BLaER1 treated with 17β-estradiol and CSF1 and Interleukin-3, amounts not matched to agents 10 nM and 100 nM (cell line): ENCODE results near the gene TDRD6.
A peak's percentile ranks its signal among the peaks of the same experiment; 100 is the strongest.

Source experiments
- H3K27ac ChIP-seq, 11 experiments: shearing (Covaris generic); formaldehyde crosslinking; 2 replicates each; pipeline ENCODE4 v1.8.1; 2022
- H3K27me3 ChIP-seq, 11 experiments: shearing (Covaris generic); formaldehyde crosslinking; 2 replicates each; pipeline ENCODE4 v1.8.1; 2022
- H3K36me3 ChIP-seq, 11 experiments: shearing (Covaris generic); formaldehyde crosslinking; 2 replicates each; pipeline ENCODE4 v1.8.1; 2022
- H3K4me1 ChIP-seq, 10 experiments: shearing (Covaris generic); formaldehyde crosslinking; 2 replicates each; pipeline ENCODE4 v1.8.1; 2022
- H3K4me2 ChIP-seq, 11 experiments: shearing (Covaris generic); formaldehyde crosslinking; 2 replicates each; pipeline ENCODE4 v1.8.1; 2022
- H3K4me3 ChIP-seq, 10 experiments: shearing (Covaris generic); formaldehyde crosslinking; 2 replicates each; pipeline ENCODE4 v1.8.1; 2022
- H3K9ac ChIP-seq, 11 experiments: shearing (Covaris generic); formaldehyde crosslinking; 2 replicates each; pipeline ENCODE4 v1.8.1; 2022
- H3K9me3 ChIP-seq, 11 experiments: shearing (Covaris generic); formaldehyde crosslinking; replicated peaks in 1 of 11; 2 replicates each; pipeline ENCODE4 v1.8.1; 2022
- H4K20me1 ChIP-seq, 11 experiments: shearing (Covaris generic); formaldehyde crosslinking; 2 replicates each; pipeline ENCODE4 v1.8.1; 2022
- Cebpa-rat ChIP-seq, 11 experiments: shearing (Covaris generic); IDR thresholded peaks; 2 replicates each; pipeline ENCODE4 v1.8.1; 2022

The TDRD6 gene

GRCh38 chr6:46652232-46652602, 35.5 kb upstream of the TDRD6 start:
- Histone ChIP-seq H3K9me3 (peaks cover 0 to 9% (median 8%) of the 10 kb centered on the region in 11 experiments; a peak in 12 of 22 replicates), H3K27me3 (peaks cover 11 to 26% (median 20%) of the 10 kb centered on the region in 11 experiments; a peak in 20 of 22 replicates), H3K9ac (peak overlapping the region in 6 of 11 experiments; percentile 22 to 73 (median 62); a peak in 11 of 22 replicates), H3K27ac (no peak overlapping the region), H3K4me2 (peak overlapping the region; percentile 67 to 88 (median 82)), H3K4me1 (peaks cover 0 to 9% (median 5%) of the 10 kb centered on the region in 10 experiments; a peak in 7 of 20 replicates), H3K4me3 (peak overlapping the region; percentile 61 to 78 (median 66)), H3K36me3 (no peaks in the 10 kb centered on the region), H4K20me1 (no peaks in the 10 kb centered on the region)
- no peak for TF ChIP-seq Cebpa-rat (IDR thresholded peaks at IDR 0.05)

- H3K27ac ChIP-seq, result no peak within 1 kb of the TSS
- H3K4me2 ChIP-seq, result peak within 1 kb of the TSS; percentile 67 to 88 (median 82)
- H3K4me3 ChIP-seq, result peak within 1 kb of the TSS; percentile 61 to 78 (median 66)
- H4K20me1 ChIP-seq, result no peaks in the 10 kb centered on the region
- peaks cover 11 to 26% (median 20%) of the 10 kb centered on the region in 11 experiments; a peak in 20 of 22 replicates for H3K27me3 ChIP-seq
- peak within 1 kb of the TSS; percentile 20 to 73 (median 57); a peak in 21 of 22 replicates for H3K9ac ChIP-seq
- peaks cover 0 to 9% (median 5%) of the 10 kb centered on the region in 10 experiments; a peak in 7 of 20 replicates for H3K4me1 ChIP-seq
- peaks cover 0 to 9% (median 8%) of the 10 kb centered on the region in 11 experiments; a peak in 12 of 22 replicates for H3K9me3 ChIP-seq
- no peak for TF ChIP-seq Cebpa-rat (IDR thresholded peaks at IDR 0.05)
- H3K36me3 ChIP-seq, result no peaks in the 10 kb centered on the region
Observed at GRCh38 chr6:46652603-46653438, 34.9 kb upstream of the TDRD6 start, which contains the start of the genes CYP39A1 and SLC25A27. Gene CYP39A1 (minus strand): TSS chr6:46652818. CDS start chr6:46652582, 236 bp downstream. Gene SLC25A27 (plus strand): TSS chr6:46652975. CDS start chr6:46653193, 218 bp downstream.

- H3K4me1 ChIP-seq, result peaks cover 0 to 9% (median 5%) of the 10 kb centered on the region in 10 experiments; a peak in 7 of 20 replicates
- no peak overlapping the region for H3K27ac ChIP-seq
- no peak for TF ChIP-seq Cebpa-rat (IDR thresholded peaks at IDR 0.05)
- H3K27me3 ChIP-seq, result peaks cover 11 to 26% (median 20%) of the 10 kb centered on the region in 11 experiments; a peak in 20 of 22 replicates
- peaks cover 0 to 9% (median 8%) of the 10 kb centered on the region in 11 experiments; a peak in 12 of 22 replicates for H3K9me3 ChIP-seq
- no peaks in the 10 kb centered on the region for H3K36me3 ChIP-seq
- H3K9ac ChIP-seq, result peak overlapping the region in 10 of 11 experiments; percentile 20 to 73 (median 59); a peak in 17 of 22 replicates
- H4K20me1 ChIP-seq, result no peaks in the 10 kb centered on the region
- peak overlapping the region; percentile 61 to 78 (median 66) for H3K4me3 ChIP-seq
- peak overlapping the region; percentile 67 to 88 (median 82) for H3K4me2 ChIP-seq
Observed at GRCh38 chr6:46653439-46654195, 34.1 kb upstream of the TDRD6 start.

GRCh38 chr6:46655803-46656202, 31.9 kb upstream of the TDRD6 start:
- Histone ChIP-seq H3K9ac (no peak overlapping the region), H3K27me3 (peaks cover 11 to 26% (median 20%) of the 10 kb centered on the region in 11 experiments; a peak in 20 of 22 replicates), H3K4me1 (peaks cover 0 to 7% (median 5%) of the 10 kb centered on the region in 10 experiments; a peak in 7 of 20 replicates), H3K27ac (no peak overlapping the region), H3K4me2 (no peak overlapping the region), H3K36me3 (no peaks in the 10 kb centered on the region), H3K9me3 (peaks cover 0 to 9% (median 8%) of the 10 kb centered on the region in 11 experiments; a peak in 12 of 22 replicates), H3K4me3 (no peak overlapping the region), H4K20me1 (no peaks in the 10 kb centered on the region)
- TF ChIP-seq Cebpa-rat (IDR thresholded peaks at IDR 0.05), result no peak

- no peak overlapping the region for H3K4me3 ChIP-seq
- H3K36me3 ChIP-seq, result no peaks in the 10 kb centered on the region
- H3K9me3 ChIP-seq, result peaks cover 0 to 7% (median 7%) of the 10 kb centered on the region in 11 experiments; a peak in 12 of 22 replicates
- no peak overlapping the region for H3K9ac ChIP-seq
- peaks cover 0 to 1% (median 0%) of the 10 kb centered on the region in 10 experiments; a peak in 4 of 20 replicates for H3K4me1 ChIP-seq
- no peaks in the 10 kb centered on the region for H4K20me1 ChIP-seq
- no peak overlapping the region for H3K4me2 ChIP-seq
- H3K27ac ChIP-seq, result no peak overlapping the region
- no peak for TF ChIP-seq Cebpa-rat (IDR thresholded peaks at IDR 0.05)
- peaks cover 11 to 20% (median 15%) of the 10 kb centered on the region in 11 experiments; a peak in 20 of 22 replicates for H3K27me3 ChIP-seq
Observed at GRCh38 chr6:46657642-46658041, 30.0 kb upstream of the TDRD6 start.

GRCh38 chr6:46661483-46661882, 26.2 kb upstream of the TDRD6 start:
- Histone ChIP-seq H3K27me3 (no peaks in the 10 kb centered on the region), H4K20me1 (no peaks in the 10 kb centered on the region), H3K4me2 (no peak overlapping the region), H3K4me3 (no peak overlapping the region), H3K4me1 (no peaks in the 10 kb centered on the region), H3K9me3 (no peaks in the 10 kb centered on the region), H3K36me3 (no peaks in the 10 kb centered on the region), H3K9ac (no peak overlapping the region), H3K27ac (no peak overlapping the region)
- no peak for TF ChIP-seq Cebpa-rat (IDR thresholded peaks at IDR 0.05)

GRCh38 chr6:46667377-46667776, 20.3 kb upstream of the TDRD6 start:
- H4K20me1 ChIP-seq, result no peaks in the 10 kb centered on the region
- no peaks in the 10 kb centered on the region for H3K27me3 ChIP-seq
- H3K4me2 ChIP-seq, result no peak overlapping the region
- H3K27ac ChIP-seq, result no peak overlapping the region
- no peaks in the 10 kb centered on the region for H3K36me3 ChIP-seq
- no peaks in the 10 kb centered on the region for H3K4me1 ChIP-seq
- H3K9ac ChIP-seq, result no peak overlapping the region
- H3K4me3 ChIP-seq, result no peak overlapping the region
- no peaks in the 10 kb centered on the region for H3K9me3 ChIP-seq
- TF ChIP-seq Cebpa-rat (IDR thresholded peaks at IDR 0.05), result no peak

- no peak for TF ChIP-seq Cebpa-rat (IDR thresholded peaks at IDR 0.05)
- no peak overlapping the region for H3K27ac ChIP-seq
- H3K9me3 ChIP-seq, result no peaks in the 10 kb centered on the region
- no peak overlapping the region for H3K4me2 ChIP-seq
- no peaks in the 10 kb centered on the region for H4K20me1 ChIP-seq
- H3K4me3 ChIP-seq, result no peak overlapping the region
- no peak overlapping the region for H3K9ac ChIP-seq
- H3K27me3 ChIP-seq, result no peaks in the 10 kb centered on the region
- no peaks in the 10 kb centered on the region; a peak in 1 of 20 replicates for H3K4me1 ChIP-seq
- H3K36me3 ChIP-seq, result no peaks in the 10 kb centered on the region
Observed at GRCh38 chr6:46674410-46674809, 13.3 kb upstream of the TDRD6 start.
